ENCODE results near the gene COA3. TPM values are rescaled to one million over a fixed set of nuclear protein-coding genes. Genes with fewer than 3 reads are reported as not detected.

The COA3 gene
- total RNA-seq, 1 donor from 2014 or later: 39.5 TPM

- no peak overlapping the region for H3K27ac Mint-ChIP-seq (ENCODE audit: unreplicated experiment)
- no peak for TF ChIP-seq CTCF (IDR thresholded peaks at IDR 0.05)
- H3K36me3 Mint-ChIP-seq (ENCODE audit: low read depth): peaks cover 3% of the 10 kb centered on the region
- H3K27me3 Mint-ChIP-seq (ENCODE audit: low read depth): peaks cover 8% of the 10 kb centered on the region
- H3K4me3 Mint-ChIP-seq (ENCODE audit: unreplicated experiment): no peak overlapping the region
- H3K4me1 Mint-ChIP-seq (ENCODE audit: low read depth): peaks cover 20% of the 10 kb centered on the region
- no peaks in the 10 kb centered on the region for H3K9me3 Mint-ChIP-seq (ENCODE audit: low read depth)
- DNase-seq (ENCODE audit: low spot score): no peak
Measured at GRCh38 chr17:42783791-42784138, 14.7 kb downstream of the COA3 start.

GRCh38 chr17:42783062-42783790, 15.3 kb downstream of the COA3 start:
- no peaks in the 10 kb centered on the region for H3K9me3 Mint-ChIP-seq (ENCODE audit: low read depth)

GRCh38 chr17:42782166-42783061, 16.1 kb downstream of the COA3 start:
- Mint-ChIP-seq H3K36me3 (ENCODE audit: low read depth) (peaks cover 7% of the 10 kb centered on the region), H3K4me3 (ENCODE audit: unreplicated experiment) (no peak overlapping the region), H3K27me3 (ENCODE audit: low read depth) (peaks cover 8% of the 10 kb centered on the region), H3K9me3 (ENCODE audit: low read depth) (no peaks in the 10 kb centered on the region), H3K27ac (ENCODE audit: unreplicated experiment) (no peak overlapping the region), H3K4me1 (ENCODE audit: low read depth) (peaks cover 20% of the 10 kb centered on the region)
- DNase-seq (ENCODE audit: low spot score): no peak
- TF ChIP-seq CTCF (IDR thresholded peaks at IDR 0.05): no peak

More at GRCh38 chr17:42783062-42783790, 15.3 kb downstream of the COA3 start:
- peaks cover 8% of the 10 kb centered on the region for H3K27me3 Mint-ChIP-seq (ENCODE audit: low read depth)
- DNase-seq (ENCODE audit: low spot score): no peak
- no peak overlapping the region for H3K4me3 Mint-ChIP-seq (ENCODE audit: unreplicated experiment)
- H3K4me1 Mint-ChIP-seq (ENCODE audit: low read depth): peaks cover 20% of the 10 kb centered on the region
- peaks cover 3% of the 10 kb centered on the region for H3K36me3 Mint-ChIP-seq (ENCODE audit: low read depth)
- no peak for TF ChIP-seq CTCF (IDR thresholded peaks at IDR 0.05)
- no peak overlapping the region for H3K27ac Mint-ChIP-seq (ENCODE audit: unreplicated experiment)

- DNase-seq (ENCODE audit: low spot score): no peak
- Mint-ChIP-seq H3K9me3 (ENCODE audit: low read depth) (no peaks in the 10 kb centered on the region), H3K27ac (ENCODE audit: unreplicated experiment) (no peak overlapping the region), H3K4me1 (ENCODE audit: low read depth) (peaks cover 20% of the 10 kb centered on the region), H3K27me3 (ENCODE audit: low read depth) (peaks cover 8% of the 10 kb centered on the region), H3K36me3 (ENCODE audit: low read depth) (peaks cover 7% of the 10 kb centered on the region), H3K4me3 (ENCODE audit: unreplicated experiment) (peak overlapping the region; percentile 47)
- no peak for TF ChIP-seq CTCF (IDR thresholded peaks at IDR 0.05)
Measured at GRCh38 chr17:42781639-42782165, 16.8 kb downstream of the COA3 start.
